ENCODE results near the gene SFN.
"Not testable (repeated sequence)": the region's sequence is repeated elsewhere in the genome, so short reads cannot be mapped to it uniquely, and the experiment has no call there.

SFN gene

GRCh38 chr1:26873097-26873496 is 10.1 kb downstream of the SFN start:
- DNase-seq: not testable (repeated sequence)

GRCh38 chr1:26874896-26875295 is 11.9 kb downstream of the SFN start:
- DNase-seq: no peak

GRCh38 chr1:26877326-26877725 is 14.4 kb downstream of the SFN start:
- DNase-seq: no peak

- DNase-seq: no peak
Observed at GRCh38 chr1:26879793-26880192, 16.8 kb downstream of the SFN start.

GRCh38 chr1:26881611-26882010 is 18.7 kb downstream of the SFN start:
- not testable (repeated sequence) for DNase-seq

GRCh38 chr1:26882696-26883463 is 19.9 kb downstream of the SFN start:
- DNase-seq: no peak

GRCh38 chr1:26887125-26887524 is 24.2 kb downstream of the SFN start:
- no peak for DNase-seq

GRCh38 chr1:26888231-26888630 is 25.3 kb downstream of the SFN start:
- DNase-seq: no peak

GRCh38 chr1:26889551-26890466 is 26.9 kb downstream of the SFN start, which contains the start of gene GPN2:
Gene GPN2, minus strand, starts transcription at chr1:26890283. Its CDS starts 187 bp downstream, at chr1:26890096.
- DNase-seq: peak; percentile 17

- DNase-seq: no peak
Observed at GRCh38 chr1:26890467-26890796, 27.5 kb downstream of the SFN start.

GRCh38 chr1:26894263-26894662 is 31.3 kb downstream of the SFN start:
- DNase-seq: no peak

GRCh38 chr1:26897351-26897750 is 34.4 kb downstream of the SFN start:
- no peak for DNase-seq

GRCh38 chr1:26900001-26900814 is 37.3 kb downstream of the SFN start, which contains the start of gene GPATCH3:
Gene GPATCH3, minus strand, starts transcription at chr1:26900467. Its CDS starts 25 bp downstream, at chr1:26900442.
- peak; percentile 63 for DNase-seq

- no peak for DNase-seq
Observed at GRCh38 chr1:26900815-26901511, 38.0 kb downstream of the SFN start.

- no peak for DNase-seq
Observed at GRCh38 chr1:26907071-26907917, 44.3 kb downstream of the SFN start.

- DNase-seq: no peak
Observed at GRCh38 chr1:26909951-26910342, 47.0 kb downstream of the SFN start.

GRCh38 chr1:26910343-26911160 is 47.6 kb downstream of the SFN start:
- no peak for DNase-seq

- DNase-seq: no peak
Observed at GRCh38 chr1:26911399-26912146, 48.6 kb downstream of the SFN start.

GRCh38 chr1:26912147-26912490 is 49.2 kb downstream of the SFN start:
- DNase-seq: no peak

- DNase-seq: no peak
Observed at GRCh38 chr1:26913389-26913753, 50.4 kb downstream of the SFN start.

Measured in NCI-H2029 treated with DMSO at 0.1 percent for 48 hours (cell line).